NCI-H2196 (cell line): ENCODE data around the gene LVRN.

ENCODE experiments used
- DNase-seq: peaks from one replicate; lab custom pipeline; 2025; ENCODE audit not compliant: unreplicated experiment; lab: John Stamatoyannopoulos, UW

The LVRN gene

DNA sequence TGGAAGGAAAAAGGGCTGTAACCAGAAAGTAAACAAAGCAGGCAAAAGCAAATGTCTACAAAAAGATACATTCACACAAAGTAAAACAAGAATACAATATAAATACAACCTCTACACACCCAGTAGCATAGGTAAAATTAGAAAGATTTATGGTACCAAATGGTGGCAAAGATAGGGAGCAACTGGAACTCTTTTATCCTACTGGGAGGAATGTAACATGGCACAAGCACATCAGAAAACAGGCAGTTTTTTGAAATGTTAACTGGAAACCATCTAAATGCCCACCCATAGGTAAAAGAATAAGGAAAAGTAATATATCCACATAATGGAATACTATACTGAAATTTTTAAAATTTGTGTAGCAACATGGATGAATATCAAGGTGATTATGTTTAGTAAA is 61.3 kb downstream of the LVRN start:
- DNase-seq: no peak

DNA sequence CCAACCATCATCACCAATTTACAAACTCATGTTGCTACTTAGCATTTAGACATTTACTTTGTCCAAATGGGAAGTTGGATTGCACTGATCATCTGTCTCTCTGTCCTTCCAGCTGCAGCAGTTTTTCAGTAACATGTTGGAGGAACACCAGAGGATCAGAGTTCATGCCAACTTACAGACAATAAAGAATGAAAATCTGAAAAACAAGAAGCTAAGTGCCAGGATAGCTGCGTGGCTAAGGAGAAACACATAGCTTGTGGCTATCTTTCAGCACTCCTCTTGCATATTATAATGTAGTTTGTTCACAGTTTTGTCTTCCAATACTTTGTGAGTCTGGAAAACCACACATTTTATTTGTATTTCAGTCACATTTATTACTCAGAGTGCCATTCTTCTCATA is 63.6 kb downstream of the LVRN start:
- no peak for DNase-seq

DNA sequence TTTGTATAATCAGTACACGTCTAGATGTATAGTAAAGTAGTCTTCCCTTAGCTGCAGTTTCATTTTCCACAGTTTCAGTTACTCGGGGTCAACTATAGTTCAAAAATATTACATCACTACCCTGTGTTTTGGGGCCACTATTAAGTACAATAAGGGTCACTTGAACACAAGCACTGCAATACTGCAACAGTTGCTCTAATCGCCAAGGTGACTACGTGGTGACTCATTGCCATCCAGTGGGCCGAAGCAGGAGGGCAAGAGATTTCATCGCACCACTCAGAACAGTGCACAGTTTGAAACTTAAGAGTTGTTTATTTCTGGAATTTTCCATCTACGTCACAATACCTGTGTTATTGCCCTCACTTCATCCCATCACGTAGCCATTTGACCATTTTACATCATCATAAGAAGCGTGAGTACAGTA is 69.8 kb downstream of the LVRN start, which contains the start of gene ARL14EPL:
ARL14EPL (plus strand) TSS at position 379 of the 424 bp plus-strand sequence. CDS start 18,994 bp downstream, outside the sequence.
- no peak for DNase-seq

- DNase-seq: no peak
Measured at GRCh38 chr5:116032991-116033390, 70.7 kb downstream of the LVRN start.

- no peak for DNase-seq
Measured at GRCh38 chr5:116035123-116035522, 72.8 kb downstream of the LVRN start.

DNA sequence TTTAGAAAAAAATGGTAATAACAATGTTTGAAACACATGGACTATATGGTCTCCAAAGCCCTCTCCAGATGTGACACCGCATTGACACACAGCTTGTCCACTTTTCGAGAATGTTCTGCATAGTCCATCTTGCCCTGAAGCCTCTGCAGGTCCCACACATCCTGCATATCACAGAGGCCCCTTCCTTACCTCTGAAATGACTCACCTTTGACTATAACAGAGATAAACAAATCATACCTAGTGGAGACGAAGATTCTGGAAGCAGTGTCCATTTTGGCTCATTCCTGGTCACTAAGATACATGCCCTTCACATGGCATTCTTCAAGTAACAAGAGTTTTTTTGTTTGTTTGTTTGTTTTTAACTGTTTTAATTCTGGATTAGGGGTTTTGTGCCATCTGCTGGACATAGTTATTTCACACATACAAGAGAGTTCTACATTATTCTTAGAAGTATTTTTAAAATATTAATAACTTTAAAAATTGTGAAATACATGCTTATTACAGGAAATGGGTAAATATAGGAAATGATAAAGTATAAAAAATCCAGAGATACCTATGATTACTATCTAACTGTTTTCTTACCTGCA is 75.1 kb downstream of the LVRN start:
- DNase-seq: no peak

- no peak for DNase-seq
Measured at GRCh38 chr5:116038817-116039216, 76.5 kb downstream of the LVRN start.

GRCh38 chr5:116042375-116042774 is 80.1 kb downstream of the LVRN start:
- DNase-seq: no peak

DNA sequence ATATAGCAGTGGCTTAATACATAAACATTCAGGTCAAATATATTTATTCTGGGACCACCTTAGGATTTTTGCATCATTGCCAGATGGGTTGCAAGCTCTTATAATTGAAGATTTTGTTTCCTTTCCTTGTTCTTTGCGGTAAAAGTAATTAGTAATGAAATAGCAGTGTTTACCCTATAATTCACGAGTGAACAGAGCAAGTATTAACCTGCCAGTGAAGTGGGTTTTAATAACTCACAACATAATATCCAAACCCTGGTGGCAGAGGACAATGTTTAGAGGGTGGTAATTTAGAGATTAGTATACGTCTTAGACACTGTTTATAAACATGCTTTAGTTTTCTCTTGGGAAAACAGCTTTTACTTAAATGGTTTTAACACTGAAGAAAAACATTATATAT is 81.8 kb downstream of the LVRN start:
- DNase-seq: no peak

DNA sequence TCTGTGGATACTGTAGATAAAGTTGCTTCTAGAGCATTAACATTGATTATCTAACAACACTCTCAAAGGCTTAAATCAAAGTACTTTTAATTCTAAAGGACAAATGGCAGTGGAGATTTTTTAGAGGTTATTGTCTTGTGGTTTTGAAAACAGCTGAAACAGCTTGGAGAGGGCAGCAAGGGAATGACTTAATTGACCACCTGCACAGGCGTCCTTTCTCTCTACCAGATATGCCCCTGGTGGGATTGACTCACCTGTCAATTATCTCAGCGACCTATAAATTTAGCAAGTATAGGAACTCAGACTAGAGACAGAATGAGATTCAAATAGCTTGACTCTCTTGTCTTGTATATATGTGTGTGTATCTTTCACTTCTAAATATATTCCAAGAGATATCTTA is 83.5 kb downstream of the LVRN start:
- DNase-seq: no peak

DNA sequence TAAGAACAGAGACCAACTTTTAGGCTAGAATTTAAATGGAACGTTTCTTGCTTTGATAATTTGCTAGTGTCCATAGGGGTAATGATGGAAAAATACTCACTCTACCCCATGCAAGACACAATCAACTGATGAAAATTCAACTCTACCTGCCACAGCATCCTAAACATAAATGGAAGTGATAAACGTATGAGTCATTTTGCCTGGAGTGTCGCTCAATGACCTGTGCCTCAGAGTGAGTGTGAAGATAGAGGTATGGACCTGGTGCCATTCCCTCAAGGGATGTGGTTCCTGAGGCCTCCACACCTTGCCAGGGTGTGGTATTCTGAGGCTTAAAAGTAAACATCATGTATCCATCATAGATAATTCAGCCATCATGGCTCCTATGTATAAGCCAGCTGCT is 84.0 kb downstream of the LVRN start:
- no peak for DNase-seq

- DNase-seq: no peak
Measured at GRCh38 chr5:116046823-116047222, 84.5 kb downstream of the LVRN start.

GRCh38 chr5:116058346-116058936 is 96.2 kb downstream of the LVRN start:
- DNase-seq: no peak

DNA sequence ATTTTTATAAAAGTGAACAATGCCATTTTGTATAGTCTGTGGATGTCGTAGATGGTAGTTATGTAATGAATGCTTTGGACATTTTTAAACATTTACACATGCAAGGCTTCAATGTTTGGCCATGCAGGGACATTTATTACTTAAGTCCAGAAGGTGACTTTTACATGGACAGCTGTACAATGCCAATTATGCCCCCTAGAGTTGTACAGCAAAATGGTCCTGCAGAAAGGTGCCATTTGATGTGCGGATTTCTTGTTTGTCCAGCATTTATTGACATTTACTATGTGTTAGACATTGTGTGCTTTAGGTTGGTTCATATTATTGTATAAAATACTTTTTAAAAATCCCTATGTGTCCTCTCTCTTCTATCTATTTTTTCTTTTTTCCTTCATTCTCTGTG is 100.1 kb downstream of the LVRN start:
- DNase-seq: no peak

DNA sequence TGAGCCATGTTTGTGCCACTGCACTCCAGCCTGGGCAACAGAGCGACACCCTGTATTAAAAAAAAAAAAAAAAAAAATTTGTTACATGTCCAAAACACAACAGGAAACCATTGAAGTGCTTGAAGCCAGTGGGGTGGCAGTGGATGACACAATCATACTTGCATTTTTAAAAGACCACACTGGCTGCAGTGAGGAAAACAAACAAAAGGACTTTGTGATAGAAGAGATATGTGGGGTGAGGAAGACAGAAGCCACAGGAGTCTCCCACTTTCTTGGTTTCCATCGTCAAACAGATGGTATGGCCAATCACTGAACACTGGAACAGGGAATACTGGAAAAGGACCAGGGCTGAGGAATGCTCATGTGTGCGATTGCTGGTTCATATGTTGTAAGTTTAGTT is 101.7 kb downstream of the LVRN start:
- DNase-seq: no peak

DNA sequence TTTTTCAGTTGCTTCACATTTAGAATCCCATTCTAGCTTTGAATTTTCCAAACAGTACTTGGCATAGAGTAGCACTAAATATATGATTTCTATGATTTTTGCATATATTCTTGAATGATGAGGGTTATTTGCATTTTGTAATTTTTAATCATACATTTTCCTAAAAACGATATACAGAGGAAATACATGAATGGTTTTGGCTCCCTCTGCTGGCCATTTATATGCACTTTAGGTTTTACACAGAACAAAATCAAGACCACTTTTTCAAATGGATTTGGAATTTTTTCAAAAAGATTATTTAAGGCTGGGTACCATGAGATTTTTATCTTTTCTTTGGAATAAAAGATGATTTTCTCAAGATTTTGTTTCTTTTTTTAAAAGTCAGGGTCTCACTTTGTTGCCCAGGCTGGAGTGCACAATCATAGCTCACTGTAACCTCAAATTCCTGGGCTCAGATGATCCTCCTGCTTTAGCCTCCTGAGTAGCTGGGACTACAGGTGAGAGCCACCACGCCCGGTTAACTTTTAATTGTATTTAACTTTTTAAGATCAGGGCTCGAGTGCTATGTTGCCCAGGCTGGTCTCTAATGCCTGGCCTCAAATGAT is 105.9 kb downstream of the LVRN start:
- peak; percentile 56 for DNase-seq

GRCh38 chr5:116071211-116071610 is 108.9 kb downstream of the LVRN start:
- DNase-seq: no peak

DNA sequence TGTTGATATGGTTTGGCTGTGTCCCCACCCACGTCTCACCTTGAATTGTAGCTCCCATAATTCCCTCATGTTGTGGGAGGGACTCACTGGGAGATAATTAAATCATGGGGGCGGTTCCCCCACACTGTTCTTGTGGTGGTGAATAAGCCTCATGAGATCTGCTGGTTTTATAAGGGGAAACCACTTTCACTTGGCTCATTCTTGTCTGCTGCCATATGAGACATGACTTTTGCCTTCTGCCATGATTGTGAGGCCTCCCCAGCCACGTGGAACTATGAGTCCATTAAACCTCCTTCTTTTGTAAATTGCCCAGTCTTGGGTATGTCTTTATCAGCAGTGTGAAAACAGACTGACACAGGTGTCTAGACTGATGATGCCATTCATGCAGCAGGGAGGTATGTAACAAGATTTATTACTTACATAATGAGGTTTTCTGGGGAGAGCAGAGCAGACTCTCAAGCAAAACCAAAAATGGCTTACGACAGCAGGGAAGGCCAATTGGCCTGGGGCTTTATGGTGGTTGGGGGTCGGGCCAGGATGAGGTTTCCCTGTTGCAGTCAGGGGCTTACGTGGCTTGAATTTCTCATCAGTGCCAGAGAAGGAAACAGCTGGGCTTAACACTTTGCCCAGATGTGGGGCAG is 113.0 kb downstream of the LVRN start:
- DNase-seq: no peak

DNA sequence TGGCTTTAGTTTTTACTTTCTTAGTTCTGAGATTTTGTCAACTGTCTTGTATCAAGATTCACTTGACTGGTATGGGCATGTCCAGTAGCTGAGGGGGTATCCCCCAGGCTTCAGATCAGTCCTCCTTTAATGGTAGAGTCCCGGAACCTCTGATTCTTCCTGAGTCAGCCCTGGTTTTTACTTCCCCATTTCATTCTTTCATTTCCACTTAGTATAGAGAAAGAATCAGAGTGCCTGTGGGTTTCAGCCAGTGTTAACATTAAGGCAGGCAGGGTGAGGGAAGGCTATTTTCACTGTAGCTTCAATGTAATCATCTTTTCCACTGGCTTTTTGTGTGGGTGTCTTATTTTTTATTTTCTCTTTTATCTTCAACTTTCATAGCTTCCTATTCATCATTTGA is 114.2 kb downstream of the LVRN start:
- DNase-seq: no peak
